HG02938 (cell line): Measurements from ENCODE around the gene CPS1.
A peak's percentile ranks its signal among the peaks of the same experiment; 100 is the strongest.

Source experiments
- ATAC-seq: cut with Tn5 transposase; IDR thresholded peaks from one replicate; pipeline ENCODE4 v1.9.1; 2021; ENCODE audit warnings: mild to moderate bottlenecking, moderate library complexity; ENCODE audit not compliant: unreplicated experiment

Gene CPS1

DNA sequence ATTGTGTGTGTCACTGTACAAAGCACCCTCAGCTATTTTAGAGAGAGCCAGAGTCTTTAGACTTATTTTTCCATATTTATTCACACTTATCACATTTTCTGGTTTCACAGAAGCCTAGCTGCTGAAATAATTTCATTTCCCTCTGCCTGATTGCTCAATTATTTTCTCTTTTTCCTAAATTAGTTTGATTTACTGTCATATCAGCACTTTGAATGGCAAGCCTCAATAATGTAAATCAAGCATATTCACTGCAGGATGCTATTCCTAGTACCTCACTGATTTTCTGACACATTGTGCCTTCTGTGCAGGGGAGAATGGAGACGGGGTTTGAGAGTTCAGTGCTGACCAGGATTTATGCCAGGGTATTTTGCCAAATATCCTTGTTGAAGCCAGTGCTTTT, 48.3 kb downstream of the CPS1 start:
- no peak for ATAC-seq

DNA sequence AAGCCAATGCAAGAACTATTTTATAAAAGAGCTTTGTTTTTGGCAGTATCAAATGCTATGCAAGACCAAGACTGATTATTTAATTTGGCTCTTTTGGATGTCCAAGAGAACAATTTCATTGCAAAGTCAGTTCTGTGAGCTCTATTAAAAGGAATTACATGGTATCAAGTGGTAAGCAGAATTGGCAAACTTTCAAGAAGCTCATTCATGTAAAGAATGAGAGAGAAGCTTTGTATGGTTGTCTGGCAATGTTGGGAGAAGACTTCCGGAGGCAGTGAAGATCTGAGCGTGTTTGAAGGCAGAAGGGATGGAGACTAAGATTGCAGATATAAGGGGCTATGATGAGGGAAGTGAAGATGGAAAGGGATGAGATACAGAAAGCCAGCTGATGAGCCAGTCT, 49.6 kb downstream of the CPS1 start:
- no peak for ATAC-seq

DNA sequence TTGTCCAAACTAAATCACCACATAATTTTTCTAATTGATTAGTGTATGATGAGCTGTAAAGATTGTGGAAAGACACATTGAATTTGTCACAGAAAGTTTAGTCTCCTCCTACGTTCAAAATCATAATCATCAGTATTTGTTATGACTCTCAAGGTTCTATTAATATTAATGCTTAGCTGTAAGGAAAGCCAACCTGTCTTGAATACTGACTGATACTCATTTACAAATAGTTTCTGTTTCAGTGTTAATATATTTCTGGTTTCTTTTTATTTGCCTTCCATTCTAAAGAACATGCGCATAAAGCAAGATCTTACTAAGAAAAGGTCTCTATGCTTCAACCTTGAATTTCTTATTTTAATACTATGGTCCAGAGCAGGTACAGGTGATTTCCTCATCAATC, 55.1 kb downstream of the CPS1 start:
- peak; percentile 88 for ATAC-seq

DNA sequence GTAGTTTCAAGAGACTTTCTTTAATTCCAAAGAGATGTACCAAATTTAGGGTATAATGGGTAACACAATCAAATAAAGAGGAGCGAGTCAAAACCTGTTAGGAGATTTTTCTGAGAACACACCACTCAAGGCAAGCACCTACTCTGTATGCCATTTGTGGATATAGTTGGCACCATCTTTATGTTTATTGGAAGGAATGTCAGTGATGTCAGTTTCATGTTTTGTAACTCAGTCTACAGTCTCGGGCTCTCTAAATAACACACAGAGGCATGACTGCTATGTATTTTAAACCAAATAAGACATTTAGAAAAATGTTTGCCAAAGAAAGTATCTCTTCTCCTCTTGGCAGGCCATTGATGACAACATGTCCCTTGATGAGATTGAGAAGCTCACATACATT, 59.7 kb downstream of the CPS1 start:
- ATAC-seq: no peak

DNA sequence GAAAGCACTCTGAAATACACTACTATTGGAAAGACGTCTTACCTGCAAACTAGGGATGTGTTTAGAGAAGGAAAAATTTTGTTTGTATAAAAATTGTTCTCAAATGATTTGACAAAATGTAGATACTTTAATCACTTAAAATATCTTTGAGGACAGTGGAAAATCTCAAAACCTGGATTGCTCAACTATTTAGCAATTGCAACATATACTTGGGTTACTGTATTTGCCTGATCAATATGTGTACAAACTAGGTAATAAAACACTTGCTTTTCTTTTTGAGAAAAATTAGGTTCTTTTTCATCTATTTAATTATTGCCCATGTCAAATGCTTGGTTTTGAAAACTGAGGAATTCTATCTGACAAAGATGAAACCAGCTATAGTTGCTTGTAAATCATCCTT, 60.9 kb downstream of the CPS1 start:
- no peak for ATAC-seq

DNA sequence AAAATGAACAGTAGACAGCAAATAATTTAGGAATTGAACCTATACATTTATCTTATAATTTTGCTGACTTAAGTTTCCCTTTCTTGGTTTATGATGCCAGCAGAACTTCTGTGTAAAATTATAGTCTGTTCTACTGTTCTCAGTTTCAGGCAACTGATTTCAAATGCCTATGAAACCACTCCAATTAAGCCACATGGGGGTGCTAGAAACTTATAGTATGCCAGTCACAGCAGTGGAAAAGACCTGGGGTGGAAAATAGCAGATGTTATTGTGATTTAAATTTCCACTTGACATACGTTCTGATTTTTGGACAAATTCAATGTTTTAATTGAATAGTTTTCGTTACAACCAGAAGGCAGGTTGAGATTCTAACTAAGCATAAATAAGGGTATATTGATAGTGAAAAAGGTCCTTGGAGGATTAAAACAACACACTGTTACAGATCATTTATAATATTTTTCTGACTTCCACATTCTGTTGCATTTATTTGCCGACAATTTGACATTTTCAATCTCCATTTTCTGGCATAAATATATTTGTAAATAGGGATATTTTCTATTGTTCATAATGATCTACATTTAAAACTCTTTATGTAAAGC, 61.4 kb downstream of the CPS1 start:
- ATAC-seq: peak; percentile 82

DNA sequence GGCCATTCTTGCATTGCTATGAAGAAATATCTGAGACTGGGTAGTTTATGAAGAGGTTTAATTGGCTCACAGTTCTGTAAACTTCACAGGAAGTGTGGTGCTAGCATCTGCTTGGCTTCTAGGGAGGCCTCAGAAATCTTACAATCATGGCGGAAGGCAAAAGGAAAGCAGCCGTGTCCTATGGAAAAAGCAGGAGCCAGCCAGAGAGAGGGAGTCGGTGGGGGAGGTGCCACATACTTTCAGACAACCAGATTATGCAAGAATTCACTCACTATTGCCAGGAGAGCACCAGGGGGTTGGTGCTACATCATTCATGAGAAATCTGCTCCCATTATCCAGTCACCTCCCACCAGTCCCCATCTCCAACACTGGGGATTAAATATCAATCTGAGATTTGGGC, 64.1 kb downstream of the CPS1 start:
- ATAC-seq: no peak

DNA sequence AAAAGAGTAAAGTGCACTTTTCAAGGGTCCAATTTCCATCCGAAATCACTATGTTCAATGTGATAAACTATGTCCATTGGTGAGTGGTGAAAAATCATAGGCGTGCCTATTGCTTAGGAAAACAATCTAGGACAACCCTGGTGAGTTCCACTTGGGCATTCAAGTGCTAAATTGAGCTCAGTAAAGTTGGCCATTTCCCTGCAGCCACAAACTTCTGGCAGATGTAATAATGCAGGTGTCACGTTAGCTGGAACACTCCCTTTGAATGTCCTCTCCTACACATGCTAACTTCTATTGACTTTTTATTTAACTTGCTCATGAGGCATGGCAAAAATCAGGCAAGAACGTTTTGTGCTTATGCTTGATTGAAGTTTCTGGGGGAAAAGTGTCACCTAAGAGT, 67.1 kb downstream of the CPS1 start:
- no peak for ATAC-seq

DNA sequence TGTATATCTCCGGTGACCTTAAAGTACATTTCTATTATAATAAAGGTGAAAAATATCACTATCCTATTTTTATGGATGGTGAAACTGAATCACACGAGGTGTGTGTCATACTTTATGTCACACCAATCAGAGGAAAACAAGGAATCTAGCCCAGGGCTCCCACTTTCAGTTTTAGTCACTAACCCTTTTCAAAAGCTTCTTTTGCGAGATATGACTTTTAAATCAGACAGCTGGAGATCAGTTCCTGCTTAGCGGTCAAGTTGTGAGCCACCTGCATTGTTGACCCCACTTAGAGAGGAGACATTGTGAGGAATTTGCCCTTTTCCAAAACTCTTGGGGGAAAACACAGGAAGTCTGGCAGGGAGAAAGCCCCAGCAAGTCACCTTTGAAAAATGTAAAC, 70.5 kb downstream of the CPS1 start:
- no peak for ATAC-seq

DNA sequence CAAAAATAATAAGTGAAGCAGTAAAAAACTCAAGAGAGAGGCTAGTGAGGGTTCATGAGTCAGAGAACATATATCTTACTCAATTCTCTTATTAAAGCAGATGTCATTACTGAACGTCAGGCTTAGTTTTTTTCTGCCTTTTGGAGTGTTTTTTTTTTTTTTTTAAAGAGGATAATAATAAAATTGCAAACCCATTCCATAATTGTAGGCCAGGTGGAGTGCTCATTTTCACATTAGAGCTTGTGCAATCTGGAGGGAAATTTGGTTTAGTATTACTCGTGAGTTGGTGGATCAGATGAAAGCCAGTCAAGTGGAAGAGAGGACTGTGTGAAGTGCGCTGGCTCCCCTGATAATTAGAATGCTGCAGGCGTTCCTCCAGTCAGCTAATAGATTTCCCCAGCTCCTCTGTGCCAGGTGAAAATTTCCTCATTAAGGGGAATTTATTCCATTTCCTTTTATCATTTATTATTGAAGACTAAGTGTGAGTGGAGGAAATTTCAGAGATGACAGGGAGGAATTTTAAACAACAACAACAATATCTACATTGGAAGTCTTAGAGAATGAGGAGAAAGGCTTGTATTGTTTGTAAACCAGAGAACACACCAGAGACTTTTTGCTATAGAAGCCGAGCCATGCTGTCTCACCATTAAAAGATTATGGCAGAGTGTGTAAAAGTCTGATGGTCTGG, 74.6 kb downstream of the CPS1 start:
- ATAC-seq: no peak

DNA sequence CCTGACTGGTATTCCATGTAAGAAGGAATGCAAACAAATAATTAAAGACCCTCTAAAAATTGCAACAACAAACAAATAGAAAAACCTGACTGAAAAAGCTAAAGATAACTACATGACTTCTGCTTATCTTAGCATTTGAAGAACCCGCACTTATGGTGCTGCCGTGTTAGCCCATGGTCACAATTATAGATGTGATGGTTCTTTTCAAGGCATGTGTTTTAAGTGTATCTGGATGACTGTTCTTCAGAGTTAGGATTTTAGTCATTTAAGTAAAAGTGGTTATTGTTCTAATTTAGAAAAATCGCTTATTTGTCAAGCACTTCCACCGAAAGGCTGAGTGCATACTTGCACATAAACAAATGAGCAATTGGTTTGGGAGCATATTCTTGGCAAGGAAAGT, 77.3 kb downstream of the CPS1 start:
- no peak for ATAC-seq

DNA sequence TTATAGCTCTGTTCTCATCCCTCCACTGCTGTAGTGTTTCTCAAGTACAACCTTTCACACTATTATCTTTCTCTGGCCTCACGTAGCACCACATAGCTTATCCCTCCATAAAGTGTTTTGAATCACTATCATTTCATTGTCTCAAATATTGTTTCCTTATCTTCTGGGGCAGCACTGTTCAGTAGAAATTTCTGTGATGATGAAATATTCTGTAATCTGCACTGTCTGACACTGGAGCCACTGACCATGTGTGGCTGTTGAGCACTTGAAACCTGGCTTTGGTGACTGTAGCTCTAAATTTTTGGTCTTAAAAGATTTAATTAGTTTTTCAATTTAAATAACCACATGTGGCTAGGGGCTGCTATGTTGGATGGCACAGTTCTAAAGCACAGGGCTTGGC, 78.9 kb downstream of the CPS1 start:
- ATAC-seq: no peak

DNA sequence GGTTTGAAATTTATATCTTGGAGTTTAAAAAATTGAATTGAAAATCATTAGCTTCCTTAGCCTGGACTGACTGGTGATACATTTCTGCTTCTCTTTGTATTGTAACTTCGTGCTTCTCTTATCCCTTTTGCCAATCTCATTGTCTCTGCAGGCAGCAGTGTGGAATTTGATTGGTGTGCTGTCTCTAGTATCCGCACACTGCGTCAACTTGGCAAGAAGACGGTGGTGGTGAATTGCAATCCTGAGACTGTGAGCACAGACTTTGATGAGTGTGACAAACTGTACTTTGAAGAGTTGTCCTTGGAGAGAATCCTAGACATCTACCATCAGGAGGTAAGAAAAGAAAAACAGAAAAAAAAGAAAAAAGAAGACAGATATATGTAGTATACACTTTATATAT, 85.9 kb downstream of the CPS1 start:
- no peak for ATAC-seq

DNA sequence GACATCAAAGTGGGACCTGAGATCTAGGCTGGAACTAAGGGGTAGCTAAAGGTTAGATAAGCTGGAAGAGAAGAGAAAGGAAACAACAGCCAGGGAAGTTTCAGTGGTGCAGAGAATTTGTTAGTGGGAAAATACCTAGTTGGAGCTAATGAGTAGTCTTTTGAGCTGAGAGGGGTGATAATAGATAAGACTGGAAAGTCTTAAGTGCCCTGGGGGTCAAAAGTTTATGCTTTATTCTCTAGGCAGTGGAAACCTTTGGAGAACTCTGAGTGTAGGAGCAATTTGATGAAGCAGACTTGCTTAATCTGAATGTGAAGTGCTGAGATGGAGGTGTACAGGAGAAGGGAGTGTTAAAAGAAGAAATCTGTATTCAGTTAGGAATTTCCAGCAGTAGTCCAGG, 90.8 kb downstream of the CPS1 start:
- ATAC-seq: no peak

DNA sequence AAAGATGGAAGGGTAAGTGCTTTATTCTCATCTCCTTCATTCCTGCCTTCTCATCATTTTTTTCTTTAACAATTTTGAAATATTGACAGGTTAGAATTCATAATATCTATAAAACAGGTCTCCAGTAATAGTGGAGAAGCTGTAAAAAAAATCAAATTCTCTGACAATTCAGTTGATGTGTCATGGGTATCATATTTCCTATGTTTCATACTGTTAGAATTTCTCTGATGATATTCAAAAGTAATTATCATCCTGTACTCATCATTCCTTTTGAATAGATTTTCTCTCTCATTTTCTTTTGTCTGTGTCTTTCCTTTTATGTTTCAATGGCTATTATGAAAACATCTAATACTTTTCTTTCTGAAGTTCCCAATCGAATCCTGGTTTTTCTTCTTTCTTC, 97.7 kb downstream of the CPS1 start:
- ATAC-seq: no peak

DNA sequence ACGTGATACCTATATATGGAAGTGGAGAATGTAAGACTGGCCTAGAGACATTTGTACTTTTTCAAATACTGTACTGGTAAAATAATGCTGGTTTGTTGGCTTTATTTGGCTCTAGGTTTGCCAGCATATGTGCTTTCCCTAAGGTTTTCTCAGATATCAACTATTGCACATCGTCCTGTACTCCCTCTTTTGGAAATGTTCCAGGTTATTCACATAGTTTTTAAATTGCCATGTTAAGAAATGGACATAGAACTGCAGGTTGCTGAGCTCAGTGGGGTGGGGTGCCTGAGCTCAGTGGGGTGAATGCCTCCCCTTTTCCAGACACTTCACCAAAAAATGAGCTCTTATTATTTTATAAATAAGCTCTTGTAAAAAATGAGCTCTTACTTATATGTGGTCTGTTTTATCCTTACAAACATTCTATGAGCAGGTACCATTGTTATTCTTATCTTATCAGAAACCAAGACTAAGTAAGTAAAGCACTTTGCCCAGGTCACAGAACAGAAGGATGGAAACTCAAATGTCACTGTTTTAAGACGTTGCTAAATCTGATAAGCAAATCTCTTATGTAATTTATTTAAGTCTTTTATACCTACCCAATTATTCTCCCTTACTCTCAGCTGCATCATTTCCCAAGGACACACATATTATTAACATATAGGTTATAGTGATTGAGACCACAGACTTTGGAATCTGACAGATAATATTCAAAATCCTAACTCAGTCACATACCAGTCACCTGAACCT, 99.0 kb downstream of the CPS1 start:
- no peak for ATAC-seq

DNA sequence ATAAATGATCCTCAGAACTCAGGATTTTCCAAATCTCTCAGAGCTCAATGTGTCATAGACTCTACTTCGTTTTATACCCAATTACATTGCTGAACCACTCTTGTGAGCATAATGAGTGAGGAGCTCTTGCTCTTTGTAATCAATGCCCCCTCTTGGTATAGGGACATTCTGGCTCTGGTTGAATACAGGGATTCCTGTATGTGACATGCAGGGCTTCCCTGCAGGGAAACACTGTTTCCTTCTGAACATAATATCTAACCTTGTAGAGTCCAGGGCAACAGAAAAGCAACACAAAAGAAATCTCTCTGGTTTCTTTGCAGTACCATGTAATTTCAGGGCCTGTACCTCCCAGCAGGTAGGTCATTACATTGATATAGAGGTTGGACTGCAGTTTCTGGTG, 101.5 kb downstream of the CPS1 start:
- ATAC-seq: no peak

DNA sequence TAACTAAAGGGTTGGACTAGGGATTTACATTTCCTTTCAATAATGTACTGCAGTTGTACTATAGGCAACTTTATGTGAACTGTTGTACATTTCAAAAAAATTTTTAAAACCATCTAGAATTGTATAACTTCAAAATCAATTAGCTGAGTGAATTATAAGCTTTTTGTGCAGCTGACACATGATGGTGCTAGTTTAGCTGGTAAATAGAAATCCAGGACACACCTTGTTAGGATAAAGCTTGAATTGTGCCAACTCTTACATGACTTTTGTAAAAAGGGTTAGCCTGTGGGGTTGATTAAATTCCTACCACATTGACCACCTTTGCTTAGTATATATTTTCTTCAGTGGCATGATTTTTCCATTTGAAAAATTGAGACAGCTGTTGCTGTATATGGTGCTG, 104.4 kb downstream of the CPS1 start:
- no peak for ATAC-seq

DNA sequence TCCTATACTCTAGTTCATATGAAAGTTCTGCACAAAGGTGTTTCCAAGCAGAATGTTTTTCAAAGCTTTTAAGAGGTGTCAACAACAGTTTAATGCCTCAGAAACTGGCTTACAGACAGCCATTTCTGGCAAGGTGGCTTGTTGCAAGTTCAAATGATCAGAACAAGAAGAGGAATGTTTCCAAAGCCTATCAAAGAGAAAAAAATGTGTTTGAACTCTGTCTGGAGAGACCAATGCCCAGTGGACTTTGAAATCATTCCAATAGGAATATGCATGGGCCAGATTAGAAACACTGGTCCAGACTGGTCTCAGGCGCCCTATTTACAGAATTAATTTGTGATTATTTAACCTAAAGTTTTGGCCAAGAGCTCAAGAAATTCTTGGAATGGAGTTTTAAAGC, 106.2 kb downstream of the CPS1 start:
- no peak for ATAC-seq

DNA sequence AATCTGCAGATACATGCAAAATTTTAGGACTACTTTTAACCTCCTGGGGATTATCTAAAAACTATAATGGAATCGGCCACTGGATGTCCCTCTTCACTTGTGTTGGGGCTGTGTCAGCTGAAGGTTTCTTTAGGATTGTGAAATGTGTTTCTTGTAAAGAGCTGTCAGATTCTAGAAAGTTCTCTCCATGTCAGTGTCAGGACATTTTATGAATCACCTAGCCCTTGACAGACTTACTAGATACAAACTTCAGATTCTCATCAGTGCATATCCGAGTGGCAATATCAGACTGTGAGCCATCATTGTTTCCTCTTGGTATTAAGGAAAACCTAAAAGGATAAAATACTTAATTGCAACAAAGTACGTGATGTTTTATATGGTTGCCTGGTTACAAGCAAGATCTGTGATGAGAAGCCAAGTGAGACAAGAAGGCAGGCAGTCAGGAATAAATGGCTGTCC, 107.3 kb downstream of the CPS1 start:
- no peak for ATAC-seq

DNA sequence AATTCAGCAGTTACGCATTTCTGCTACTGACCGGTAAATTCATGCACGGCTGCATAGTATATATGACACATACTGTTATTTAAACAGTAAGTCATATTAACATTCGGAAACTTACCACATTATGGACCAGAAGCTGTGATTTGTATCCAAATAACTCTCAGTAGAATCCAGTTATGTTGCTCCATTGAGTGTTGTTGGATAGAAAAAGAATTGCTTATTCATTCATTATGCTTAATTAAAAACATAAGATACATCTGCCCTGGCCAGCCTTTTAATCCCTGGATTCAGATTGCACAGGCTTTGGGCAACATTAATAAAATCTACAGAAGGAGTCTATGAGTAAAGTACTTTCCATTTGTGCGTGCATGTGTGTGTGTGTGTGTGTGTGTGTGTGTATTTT, 111.3 kb downstream of the CPS1 start:
- no peak for ATAC-seq

DNA sequence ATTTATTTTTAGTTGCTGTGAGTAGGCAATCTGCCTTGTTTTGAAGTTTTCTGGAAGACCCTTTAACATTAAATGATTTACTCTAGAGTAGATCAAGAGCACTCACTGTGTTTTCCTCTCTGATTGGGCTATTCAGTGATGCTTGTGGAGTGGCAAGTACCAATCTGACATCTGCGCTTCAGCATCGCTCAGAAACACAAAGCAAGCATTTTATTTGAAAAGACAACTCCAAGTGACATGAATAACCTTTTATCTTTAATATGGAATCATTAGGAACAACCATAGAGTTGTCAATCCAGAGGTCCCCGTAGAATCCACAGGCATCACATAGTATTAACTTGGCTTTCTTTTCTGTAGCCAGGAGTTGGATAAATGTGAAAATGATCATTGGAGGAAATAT, 114.7 kb downstream of the CPS1 start:
- ATAC-seq: no peak
